ENCODE measurements around the gene SSH3. TPM values are rescaled to one million over a fixed set of nuclear protein-coding genes. Genes with fewer than 3 reads are reported as not detected.

Gene SSH3
- total and polyA plus RNA-seq, 2 of the 4 experiments (the other 2 are of a cell fraction) = 7.3 to 26.7 TPM

GRCh38 chr11:67315325-67315909, 12.1 kb downstream of the SSH3 start:
- no peaks in the 10 kb centered on the region for H3K27me3 ChIP-seq (ENCODE audit: control insufficient read depth, insufficient read depth, low read length)
- no peak overlapping the region for H3K23ac ChIP-seq (ENCODE audit: low read depth, low read length)
- H2BK5ac ChIP-seq (ENCODE audit: low read depth, low read length, poor library complexity, severe bottlenecking) = no peak overlapping the region
- H3K4me3 ChIP-seq (ENCODE audit: insufficient read depth, low read depth, low read length) = no peak overlapping the region
- intact Hi-C loops (cut with micrococcal nuclease) = no loop called here
- no peak for TF ChIP-seq MAZ (IDR thresholded peaks at IDR 0.05; ENCODE audit: borderline replicate concordance, low read depth, low read length)
- no peak for TF ChIP-seq CHD1 (IDR thresholded peaks at IDR 0.05; ENCODE audit: low read depth, low read length)
- TF ChIP-seq POLR2A (IDR thresholded peaks at IDR 0.05; ENCODE audit: low read depth, low read length) = no peak
- no peak for TF ChIP-seq NFE2L2 (IDR thresholded peaks at IDR 0.05; ENCODE audit: low read depth, low read length)
- no peak for TF ChIP-seq USF2 (IDR thresholded peaks at IDR 0.05; ENCODE audit: low read depth, low read length)
- no peak for TF ChIP-seq CEBPB (IDR thresholded peaks at IDR 0.05; ENCODE audit: low read depth, low read length)
- TF ChIP-seq RAD21 (IDR thresholded peaks at IDR 0.05; ENCODE audit: low read length) = no peak
- TF ChIP-seq BHLHE40 (IDR thresholded peaks at IDR 0.05; ENCODE audit: low read depth, low read length) = no peak
- no peak for TF ChIP-seq RCOR1 (IDR thresholded peaks at IDR 0.05; ENCODE audit: insufficient replicate concordance, low read length)
- no peak for TF ChIP-seq FOS (IDR thresholded peaks at IDR 0.05; ENCODE audit: low read depth, low read length)
- TF ChIP-seq ELK1 (IDR thresholded peaks at IDR 0.05; ENCODE audit: borderline replicate concordance, low read depth, low read length) = no peak
- no peak for TF ChIP-seq MAFK (IDR thresholded peaks at IDR 0.05; ENCODE audit: low read depth, low read length)
- no peak for TF ChIP-seq MXI1 (IDR thresholded peaks at IDR 0.05; ENCODE audit: borderline replicate concordance, low read depth, low read length)
- no peak for TF ChIP-seq SMC3 (IDR thresholded peaks at IDR 0.05; ENCODE audit: low read depth, low read length)
- no peak for TF ChIP-seq RFX5 (IDR thresholded peaks at IDR 0.05; ENCODE audit: low read depth, low read length)
- no peak for TF ChIP-seq CTCF (conservative IDR thresholded peaks at IDR 0.05; ENCODE audit: low read depth, low read length)
- H2BK15ac ChIP-seq (ENCODE audit: low read depth, low read length) = no peak overlapping the region
- H2BK120ac ChIP-seq (ENCODE audit: low read depth, low read length) = no peak overlapping the region
- peaks cover under 1% of the 10 kb centered on the region; the same call in 1 of the 2 replicates for H3K9me1 ChIP-seq (ENCODE audit: insufficient read depth, low read length)
- no peak overlapping the region for H2AK5ac ChIP-seq (ENCODE audit: low read depth, low read length)
- H4K91ac ChIP-seq (ENCODE audit: insufficient read depth, low read depth, low read length) = no peak overlapping the region
- ChIA-PET CTCF (no interaction called here), POLR2A (ENCODE audit: unreplicated experiment) (no interaction called here)
- H4K5ac ChIP-seq (ENCODE audit: low read depth, low read length) = no peak overlapping the region
- H4K20me1 ChIP-seq (ENCODE audit: insufficient read depth, low read length) = no peaks in the 10 kb centered on the region; the same call in 1 of the 2 replicates
- H3K9ac ChIP-seq (ENCODE audit: low read depth, low read length) = no peak overlapping the region
- no peak overlapping the region for H3K56ac ChIP-seq (ENCODE audit: extremely low read depth, insufficient read depth, low read length)
- dilution Hi-C loops (cut with HindIII; ENCODE audit: low sequenced_read_pairs, unreplicated experiment) = no loop called here
- DNase-seq (no peak), ATAC-seq (ENCODE audit: low read depth) (no peak)
- no peak overlapping the region for H4K8ac ChIP-seq (ENCODE audit: low read depth in 2 of 2, low read length in 2 of 2)
- WGBS, 2 experiments (ENCODE audit: extremely low coverage in 2 of 2, insufficient read length in 1 of 2) = no CpG with 5 or more reads among the region's 9 CpGs
- 0 out of 2 replicates have a peak, but pooled peaks cover 2% of the 10 kb centered on the region for H3K4me1 ChIP-seq (ENCODE audit: control insufficient read depth, insufficient read depth, low read length)
- H3K18ac ChIP-seq (ENCODE audit: low read depth, low read length) = no peak overlapping the region
- peaks cover 6% of the 10 kb centered on the region; the same call in 1 of the 2 replicates for H3K36me3 ChIP-seq (ENCODE audit: control insufficient read depth, insufficient read depth, low read length)
- no peak overlapping the region for H2BK20ac ChIP-seq (ENCODE audit: low read depth, low read length)
- BruUV-seq (replicated peaks) = no TSS peak
- no peak overlapping the region for H2AFZ ChIP-seq (replicated peaks; ENCODE audit: low read length, poor library complexity)
- H3K4ac ChIP-seq (ENCODE audit: low read depth, low read length) = no peak overlapping the region
- no peaks in the 10 kb centered on the region for H3K9me3 ChIP-seq (ENCODE audit: control insufficient read depth, insufficient read depth, low read length)
- H3K79me1 ChIP-seq (ENCODE audit: low read depth in 1 of 2, low read length in 2 of 2) = no peaks in the 10 kb centered on the region; a peak in 1 of 4 replicates
- no peak overlapping the region for H3K14ac ChIP-seq (replicated peaks; ENCODE audit: low read depth, low read length)
- H3K27ac ChIP-seq (ENCODE audit: insufficient read depth, low read length) = no peak overlapping the region
- H3K4me2 ChIP-seq (ENCODE audit: low read depth, low read length) = no peak overlapping the region
- H2AK9ac ChIP-seq (replicated peaks; ENCODE audit: low read depth, low read length, poor library complexity) = no peak overlapping the region
- in situ Hi-C loops (cut with MboI; ENCODE audit: low sequenced_read_pairs) = loop anchor here (5.0 to 10.0 kb wide), 2 partner anchors 53 to 231 kb away; no protein-coding TSS in a partner anchor
